GM19397 (cell line): Measurements from ENCODE around the gene WWOX.
"Not testable (repeated sequence)": the region's sequence is repeated elsewhere in the genome, so short reads cannot be mapped to it uniquely, and the experiment has no call there.

ENCODE experiments used
- ATAC-seq: cut with Tn5 transposase; IDR thresholded peaks from one replicate; pipeline ENCODE4 v1.9.1; 2021; ENCODE audit warnings: mild to moderate bottlenecking, moderate library complexity; ENCODE audit not compliant: unreplicated experiment

The WWOX gene

GRCh38 chr16:78099271-78100111, at the start of gene WWOX:
Gene WWOX, plus strand, starts transcription at chr16:78099654.
- peak; percentile 96 for ATAC-seq

GRCh38 chr16:78050734-78051400, 48.6 kb upstream of the WWOX start:
- no peak for ATAC-seq

- ATAC-seq, result no peak
These were observed 41.5 kb upstream of the WWOX start for GRCh38 chr16:78057803-78058564.

DNA sequence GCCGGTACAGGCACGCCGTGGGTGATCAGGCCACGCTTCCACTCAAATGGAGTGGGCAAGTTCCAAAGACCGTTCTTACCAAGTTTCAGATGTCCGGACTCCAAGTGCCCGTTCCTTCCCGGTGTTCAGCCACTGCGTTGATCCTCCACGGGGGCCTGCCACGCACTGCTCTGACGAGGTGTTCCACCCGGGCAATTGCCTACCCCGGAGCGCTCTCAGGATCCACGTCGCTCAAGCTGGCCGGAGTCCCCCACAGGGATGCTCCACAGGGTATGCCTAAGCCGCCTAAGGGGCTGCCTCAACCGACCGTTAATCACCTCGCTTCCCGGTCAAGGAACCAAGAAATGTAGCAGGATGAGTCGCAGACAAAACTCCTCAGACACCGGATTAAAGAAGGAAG, 39.6 kb upstream of the WWOX start:
- not testable (repeated sequence) for ATAC-seq

GRCh38 chr16:78060295-78060694, 39.2 kb upstream of the WWOX start:
- ATAC-seq, result no peak

- ATAC-seq, result no peak
These were observed 38.6 kb upstream of the WWOX start for GRCh38 chr16:78060809-78061208.

DNA sequence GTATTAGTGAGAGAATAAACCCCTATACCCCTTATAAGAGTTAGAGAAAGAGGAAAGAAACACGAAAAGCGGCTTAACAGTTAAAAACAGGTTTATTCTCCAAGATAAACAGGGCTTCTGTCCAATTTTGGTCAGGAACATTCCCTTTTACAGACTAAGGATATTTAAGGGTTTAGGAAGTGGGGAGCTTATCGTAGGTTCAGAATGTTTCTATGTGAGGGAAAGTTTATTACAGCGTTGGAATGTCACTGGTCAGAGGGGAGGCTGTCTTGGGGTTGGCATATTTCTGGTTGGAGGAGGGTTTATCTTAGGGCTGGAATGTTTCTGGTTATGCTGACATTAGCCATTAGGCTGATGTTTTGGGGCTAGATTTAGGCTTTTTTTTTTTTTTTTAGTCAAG, 34.1 kb upstream of the WWOX start:
- ATAC-seq, result no peak

GRCh38 chr16:78069913-78070312, 29.5 kb upstream of the WWOX start:
- ATAC-seq, result no peak

DNA sequence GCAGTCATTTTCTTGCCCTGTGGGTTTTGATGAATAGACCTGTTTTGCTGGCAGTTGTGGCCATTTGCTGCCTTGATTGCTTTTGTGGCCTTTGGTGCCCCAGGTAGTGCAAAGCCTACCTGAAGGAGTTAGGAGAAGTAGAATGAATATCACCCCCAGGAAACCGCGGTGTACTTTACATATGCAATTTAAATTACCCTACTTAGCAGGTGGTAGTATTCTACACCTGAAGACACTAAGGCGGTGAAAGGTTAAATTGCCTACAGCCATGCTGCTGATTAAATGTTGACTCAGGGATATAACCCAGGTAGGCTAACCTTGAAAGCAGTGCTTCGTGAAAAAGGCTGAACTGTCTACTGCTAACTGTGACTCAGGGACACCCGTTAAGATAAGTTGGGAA, 27.2 kb upstream of the WWOX start:
- no peak for ATAC-seq

DNA sequence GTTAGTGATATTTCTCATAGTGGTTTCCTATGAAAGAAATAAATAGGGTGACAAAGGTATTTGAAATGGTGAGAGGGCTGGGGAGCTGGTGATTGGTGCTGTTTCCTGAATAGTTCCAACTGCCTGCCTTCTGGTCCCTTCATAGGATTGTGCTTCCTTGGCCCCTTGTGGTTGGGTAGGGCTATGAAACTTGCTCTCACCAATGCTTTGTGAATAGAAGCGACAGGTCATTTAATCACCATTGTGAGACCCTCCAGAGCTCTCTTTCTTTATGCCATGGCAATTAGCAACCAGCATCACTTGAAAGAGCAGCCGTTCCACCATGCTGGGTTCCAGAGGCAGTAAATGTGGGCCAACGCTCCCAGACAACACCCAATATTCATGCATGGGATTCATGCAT, 23.7 kb upstream of the WWOX start:
- no peak for ATAC-seq

DNA sequence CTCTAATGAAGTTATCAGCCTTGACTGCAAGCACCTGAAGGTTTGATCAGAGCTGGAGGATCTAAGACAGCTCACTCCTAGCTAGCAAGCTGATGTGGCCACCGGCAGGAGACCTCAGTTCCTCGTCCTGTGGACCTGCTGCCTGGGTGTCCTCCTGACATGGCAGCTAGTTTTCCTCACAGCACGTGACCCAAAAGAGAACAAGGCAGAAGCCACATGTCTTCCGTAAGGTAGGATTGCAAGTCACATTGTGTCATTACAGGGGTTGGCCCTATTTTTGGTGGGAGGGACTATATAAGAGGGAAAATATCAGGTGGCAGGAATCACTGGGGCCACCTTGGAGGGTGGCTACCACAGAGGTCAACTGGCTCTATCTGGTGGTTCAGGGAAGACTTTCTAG, 18.1 kb upstream of the WWOX start:
- ATAC-seq, result no peak

DNA sequence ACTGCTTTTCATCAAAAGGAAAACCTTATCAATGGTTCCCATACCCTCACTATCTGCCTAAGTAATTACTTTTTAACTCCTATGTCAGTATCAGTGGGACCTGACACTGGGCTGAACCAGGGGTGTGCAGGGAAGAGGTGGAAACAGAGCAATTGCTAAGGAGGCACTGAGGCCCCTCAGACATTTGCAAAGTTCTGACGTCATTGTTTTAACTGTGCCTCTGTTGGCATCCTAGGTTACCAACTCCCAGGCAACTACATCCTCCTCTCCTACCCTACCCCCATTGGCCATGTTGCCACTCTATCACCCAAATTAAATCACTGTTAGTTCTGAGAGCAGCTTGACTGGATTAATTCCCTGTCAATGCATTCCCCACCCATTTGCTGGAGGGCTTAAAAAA, 8.0 kb upstream of the WWOX start:
- no peak for ATAC-seq

DNA sequence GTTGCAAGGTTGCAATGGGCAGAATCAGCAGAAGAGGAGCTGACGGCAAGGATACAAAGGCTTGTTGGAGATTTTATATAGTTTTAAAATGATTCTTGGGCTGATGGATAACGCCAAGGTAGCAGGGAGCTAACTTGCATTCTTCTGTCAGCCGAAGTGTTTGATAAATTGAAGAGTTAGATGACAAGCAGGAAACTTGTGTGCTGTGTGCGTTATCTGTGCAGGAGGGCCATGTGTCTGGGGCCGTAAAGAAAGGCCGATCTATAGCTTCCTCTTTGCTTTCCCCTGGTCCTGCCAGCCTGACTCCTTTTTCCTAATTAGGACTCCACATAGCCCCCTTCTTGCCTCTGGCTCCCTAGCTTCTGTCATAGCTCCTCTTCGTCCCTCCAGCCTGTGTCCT, 6.7 kb upstream of the WWOX start:
- no peak for ATAC-seq

DNA sequence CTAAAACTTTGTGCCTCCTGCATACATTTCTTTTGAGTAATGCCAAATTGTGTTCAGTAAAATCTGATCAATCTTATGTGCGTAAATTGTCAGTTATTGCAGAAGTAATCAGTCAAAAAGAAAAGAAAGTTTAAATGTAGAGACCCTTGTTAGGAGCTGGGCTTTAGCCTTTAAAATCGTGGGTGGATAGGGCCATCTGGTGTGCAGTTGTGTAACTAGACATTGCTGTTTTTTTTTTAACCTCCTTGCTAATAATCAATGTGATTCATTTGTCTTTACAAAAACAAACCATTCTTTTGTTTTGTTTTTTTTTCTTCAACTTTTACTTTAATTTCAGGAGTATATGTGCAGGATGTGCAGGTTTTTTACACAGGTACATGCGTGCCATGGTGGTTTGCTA, 5.3 kb upstream of the WWOX start:
- no peak for ATAC-seq

DNA sequence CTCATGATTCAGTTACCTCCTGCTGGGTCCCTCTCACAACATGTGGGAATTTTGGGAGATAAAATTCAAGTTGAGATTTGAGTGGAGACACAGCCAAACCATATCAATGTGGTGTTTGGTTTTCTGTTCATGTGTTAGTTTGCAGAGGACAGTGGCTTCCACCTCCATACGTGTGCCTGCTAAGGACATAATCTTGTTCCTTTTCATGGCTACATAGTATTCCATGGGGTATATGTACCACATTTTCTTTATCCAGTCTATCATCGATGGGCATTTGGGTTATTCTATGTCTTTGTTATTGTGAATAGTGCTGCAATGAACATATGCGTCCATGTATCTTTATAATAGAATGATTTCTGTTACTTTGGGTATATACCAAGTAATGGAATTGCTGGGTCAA, 4.5 kb upstream of the WWOX start:
- no peak for ATAC-seq

DNA sequence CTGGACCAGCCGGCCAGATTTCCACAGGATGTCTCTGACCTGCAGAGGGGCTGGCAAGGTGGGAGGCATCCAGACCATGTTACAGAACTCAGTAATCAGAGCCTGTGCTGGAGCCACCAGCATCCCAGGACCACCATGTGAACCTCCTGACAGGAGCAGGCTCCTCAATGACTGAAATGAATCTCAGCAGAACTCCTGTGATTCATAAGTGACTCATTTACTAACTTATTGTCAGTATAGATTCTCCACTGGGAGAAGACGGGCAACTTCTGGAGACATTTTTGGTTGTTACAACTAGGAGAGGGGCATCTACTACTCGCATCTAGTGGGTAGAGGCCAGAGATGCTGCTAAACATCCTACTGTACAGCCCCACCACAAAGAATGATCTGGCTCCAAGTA, 3.1 kb upstream of the WWOX start:
- ATAC-seq, result no peak

- no peak for ATAC-seq
These were observed 1.9 kb upstream of the WWOX start for GRCh38 chr16:78097548-78097947.

- ATAC-seq, result no peak
These were observed 1.4 kb upstream of the WWOX start for GRCh38 chr16:78098087-78098486.

- ATAC-seq, result no peak
These were observed 721 bp upstream of the WWOX start for GRCh38 chr16:78098595-78099270.

GRCh38 chr16:78100112-78100467, 636 bp downstream of the WWOX start:
- peak; percentile 37 for ATAC-seq

DNA sequence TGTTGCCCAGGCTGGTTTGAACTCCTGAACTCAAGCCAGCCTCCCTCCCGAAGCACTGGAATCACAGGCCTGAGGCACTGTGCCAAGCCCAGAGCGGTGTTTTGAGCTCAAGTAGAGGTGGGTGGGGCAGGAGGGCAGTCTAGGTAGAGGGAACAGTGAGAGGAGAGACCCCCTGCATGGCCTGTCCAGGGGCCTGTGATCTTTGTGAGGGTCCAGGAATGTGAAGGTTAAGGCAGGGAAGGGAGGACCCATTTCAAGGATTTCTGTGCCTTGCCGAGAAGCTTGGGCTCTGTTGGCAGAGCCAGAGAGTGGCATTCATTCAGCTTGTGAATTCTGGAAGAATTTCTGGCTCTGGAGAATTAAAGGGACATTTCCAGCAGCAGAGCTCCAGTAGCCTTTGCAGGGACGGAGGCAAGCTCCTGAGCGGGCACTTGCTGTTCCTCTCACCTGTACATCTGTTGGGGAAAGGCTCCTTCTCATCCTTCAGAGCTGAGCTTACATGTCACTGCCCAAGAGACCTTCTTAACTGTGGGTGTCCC, 2.7 kb downstream of the WWOX start:
- ATAC-seq, result no peak
